SK-N-SH treated with all-trans-retinoic acid at 6 μM for 48 hours (cell line): ENCODE data around the gene FBXW2.

Experiments used
- CREB5 ChIP-seq: fragments of 250-450 bp; sonication (Bioruptor Pico); IDR thresholded peaks from 2 replicates; pipeline ENCODE4 v1.5.1; 2020; ENCODE audit warnings: low read depth, mild to moderate bottlenecking, moderate library complexity
- PATZ1 ChIP-seq: fragments of 250-450 bp; sonication (Bioruptor Pico); IDR thresholded peaks from 2 replicates; pipeline ENCODE4 v1.8.0; 2020; ENCODE audit warnings: mild to moderate bottlenecking, moderate library complexity, borderline replicate concordance
- POU6F1 ChIP-seq: fragments of 250-450 bp; sonication (Bioruptor Pico); IDR thresholded peaks from 2 replicates; pipeline ENCODE4 v1.8.0; 2021; ENCODE audit warnings: low read depth, mild to moderate bottlenecking, moderate library complexity, borderline replicate concordance
- PPARA ChIP-seq: fragments of 250-450 bp; sonication (Bioruptor Pico); IDR thresholded peaks from 2 replicates; pipeline ENCODE4 v1.5.0; 2020; ENCODE audit warnings: mild to moderate bottlenecking, borderline replicate concordance
- RARB ChIP-seq: fragments of 250-450 bp; sonication (Bioruptor Pico); IDR thresholded peaks from 2 replicates; pipeline ENCODE4 v1.8.0; 2021; ENCODE audit warnings: mild to moderate bottlenecking, moderate library complexity
- ZFP30 ChIP-seq: fragments of 450-650 bp; formaldehyde crosslinking; IDR thresholded peaks from 2 replicates; pipeline ENCODE4 v1.5.0; 2022; ENCODE audit warnings: mild to moderate bottlenecking, moderate library complexity
- ZNF70 ChIP-seq: fragments of 450-650 bp; formaldehyde crosslinking; IDR thresholded peaks from 2 replicates; pipeline ENCODE4 v1.5.0; 2020; ENCODE audit warnings: mild to moderate bottlenecking, moderate library complexity

GRCh38 chr9:120729791-120730241 is 63.4 kb downstream of the FBXW2 start:
- no peak for TF ChIP-seq POU6F1 (CRISPR knock-in tag)
- no peak for TF ChIP-seq ZNF70 (CRISPR knock-in tag)
- no peak for TF ChIP-seq RARB
- no peak for TF ChIP-seq ZFP30
- no peak for TF ChIP-seq CREB5 (CRISPR knock-in tag)
- TF ChIP-seq PATZ1 (CRISPR knock-in tag): no peak
- no peak for TF ChIP-seq PPARA (CRISPR knock-in tag)
